Ramos (cell line): Measurements from ENCODE around the gene IKZF3.
"Not testable (repeated sequence)": the region's sequence is repeated elsewhere in the genome, so short reads cannot be mapped to it uniquely, and the experiment has no call there.

Experiments
- in situ Hi-C: fragments of 300-500 bp; cut with MboI; formaldehyde crosslinking; loops from one replicate; pipeline ENCODE4 v1.14.3; 2022; ENCODE audit warnings: low sequenced_read_pairs; ENCODE audit not compliant: unreplicated experiment

IKZF3 gene

DNA sequence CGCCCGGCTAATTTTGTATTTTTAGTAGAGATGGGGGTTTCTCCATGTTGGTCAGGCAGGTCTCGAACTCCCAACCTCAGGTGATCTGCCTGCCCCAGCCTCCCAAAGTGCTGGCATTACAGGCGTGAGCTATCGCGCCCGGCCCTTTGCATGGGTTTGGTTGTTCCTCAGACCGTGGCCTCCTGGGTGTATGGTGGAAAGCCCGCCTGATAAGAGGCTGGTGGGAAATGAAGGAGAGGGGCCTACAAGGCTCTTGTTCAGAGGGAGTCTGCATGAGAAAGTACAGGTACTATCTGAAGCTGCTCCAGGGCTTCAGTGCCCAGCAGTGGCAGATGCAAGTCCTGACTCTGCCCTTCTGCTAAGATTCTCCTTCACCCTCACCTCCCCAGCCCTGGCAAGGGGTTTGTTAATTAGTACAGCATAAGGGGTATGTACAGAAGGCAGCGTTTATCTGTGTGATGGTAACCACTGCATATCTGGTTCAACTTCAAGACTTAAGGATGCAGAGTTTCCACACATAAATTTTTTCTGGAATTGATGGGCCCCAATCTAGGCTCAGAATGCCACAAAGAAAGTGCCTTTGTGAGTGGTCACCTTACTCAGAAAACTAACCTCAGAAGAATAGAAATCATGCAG lies 102.1 kb downstream of the IKZF3 start:
- in situ Hi-C loops, result no loop called here

DNA sequence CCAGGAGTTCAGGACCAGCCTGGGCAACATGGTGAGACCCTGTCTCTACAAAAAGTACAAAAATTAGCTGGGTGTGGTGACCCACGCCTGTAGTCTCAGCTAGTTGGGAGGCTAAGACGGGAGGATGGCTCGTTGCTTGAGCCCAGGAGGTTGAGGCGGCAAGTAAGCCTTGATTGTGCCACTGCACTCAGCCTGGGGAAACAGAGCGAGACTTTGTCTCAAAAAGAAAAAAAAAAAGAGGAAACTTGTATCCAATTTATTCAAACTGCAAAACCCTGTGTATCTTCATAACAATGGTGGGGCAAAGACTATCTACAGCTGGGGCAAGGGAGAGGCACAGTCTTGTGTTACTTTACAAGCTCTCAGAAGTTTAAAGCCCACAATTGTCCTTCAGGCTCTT lies 104.9 kb downstream of the IKZF3 start:
- in situ Hi-C loops, result loop anchor here (10.0 kb wide), 1 partner anchor 106 kb away; the partner anchor contains the start of genes IKZF3 and ZPBP2

DNA sequence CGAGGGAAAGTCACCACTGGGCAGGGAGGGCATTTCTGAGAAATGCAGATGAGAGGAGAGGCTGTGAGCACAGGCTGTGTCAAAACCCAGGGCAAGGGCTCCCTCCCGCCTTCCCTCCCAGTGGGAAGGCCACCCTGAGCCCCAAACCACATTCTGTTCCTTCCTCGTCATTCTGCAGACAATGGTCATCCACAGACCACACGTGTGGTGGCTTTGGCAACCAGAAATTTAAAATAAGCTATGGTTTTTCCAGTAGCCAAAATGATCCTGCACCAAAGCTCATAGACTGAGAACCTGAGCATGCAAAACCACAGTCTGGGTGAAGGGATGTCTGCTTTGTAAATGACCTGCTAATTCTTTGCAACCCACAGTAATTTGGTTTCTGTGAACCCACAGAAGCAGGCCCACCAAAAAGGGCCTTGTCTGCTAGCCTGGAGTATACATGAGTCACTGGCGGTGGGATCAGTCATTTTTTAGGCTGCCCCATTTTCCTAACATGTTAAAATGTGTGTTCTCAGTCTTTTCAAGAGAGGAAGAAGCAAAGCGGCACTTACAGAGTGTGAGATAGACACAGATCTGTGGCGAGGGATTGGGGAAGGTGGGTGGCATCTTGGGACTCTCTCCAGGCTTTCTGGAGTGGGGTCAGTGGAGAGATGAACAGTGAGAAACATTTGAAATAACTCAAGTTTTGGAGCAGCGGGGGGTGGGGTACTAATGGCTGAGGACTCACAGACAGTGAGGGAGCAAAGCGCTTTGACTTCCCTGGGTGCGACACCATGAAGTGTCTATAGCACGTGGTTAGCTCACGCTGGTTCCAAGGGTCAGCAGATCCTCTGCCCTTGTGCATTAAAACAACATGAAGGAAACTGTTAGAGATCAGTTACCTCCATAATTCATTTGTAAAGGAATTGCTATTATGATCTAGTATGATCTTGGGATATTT lies 105.9 kb downstream of the IKZF3 start:
- in situ Hi-C loops, result loop anchor here (10.0 kb wide), 1 partner anchor 107 kb away; the partner anchor contains the start of genes IKZF3 and ZPBP2

DNA sequence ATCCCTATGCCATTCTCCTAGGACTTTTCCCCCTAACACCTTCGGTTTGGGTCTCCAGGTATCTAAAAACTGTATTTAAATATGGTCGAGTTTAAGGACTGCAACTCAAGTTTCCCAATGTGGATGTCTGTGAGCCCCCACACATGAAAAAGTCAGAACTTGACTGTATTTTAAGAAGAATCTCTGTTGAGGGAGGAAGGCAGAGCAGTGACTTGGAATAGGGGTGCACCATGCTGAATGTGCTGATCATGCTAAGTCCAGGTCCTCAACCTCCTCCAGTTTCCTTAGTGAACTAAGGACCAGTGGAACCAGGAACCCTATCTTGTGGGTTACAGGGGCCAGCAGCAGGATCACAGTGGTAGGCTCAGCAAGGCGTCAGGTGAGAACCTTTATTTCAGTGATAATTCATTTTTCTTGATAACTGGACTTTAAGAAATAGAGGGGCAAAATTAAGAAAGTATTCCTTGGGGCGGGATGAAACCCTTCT lies 106.9 kb downstream of the IKZF3 start:
- in situ Hi-C loops, result loop anchor here (10.0 kb wide), 1 partner anchor 108 kb away; the partner anchor contains the start of genes IKZF3 and ZPBP2

DNA sequence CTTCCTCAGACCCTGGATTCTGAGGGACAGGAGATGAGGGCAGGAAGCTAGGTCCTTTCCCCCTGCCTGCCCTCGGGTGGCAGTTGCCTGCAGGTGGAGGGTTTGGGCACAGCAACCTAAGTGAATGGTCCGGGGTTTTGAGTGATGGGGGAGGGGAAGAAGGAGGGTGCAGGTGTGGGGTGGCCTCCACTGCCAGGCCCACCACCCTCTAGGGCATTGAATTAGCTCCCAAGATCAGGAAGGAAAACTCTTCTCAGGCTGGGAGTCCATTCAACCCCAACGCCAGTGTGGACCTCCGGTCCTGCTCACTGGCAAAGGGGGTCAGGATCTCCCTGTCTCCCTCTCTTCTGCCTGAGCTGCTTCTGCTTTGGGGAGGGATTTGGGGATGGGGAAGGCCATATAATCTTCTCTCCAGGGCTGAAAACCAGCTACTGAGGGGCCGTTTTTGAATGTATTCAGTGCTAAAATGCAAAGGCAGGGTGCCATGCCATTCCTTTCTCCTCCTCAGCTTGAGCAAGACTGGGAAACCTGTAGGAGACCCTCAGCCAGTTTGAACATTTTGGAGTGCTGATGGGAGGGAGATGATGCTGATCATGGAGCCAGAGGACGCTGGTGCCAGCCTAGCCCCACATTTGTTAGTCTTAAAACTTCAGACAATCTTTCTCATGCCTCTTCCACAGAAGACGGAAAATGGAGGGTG lies 107.6 kb downstream of the IKZF3 start:
- in situ Hi-C loops, result loop anchor here (10.0 kb wide), 1 partner anchor 108 kb away; the partner anchor contains the start of genes IKZF3 and ZPBP2

DNA sequence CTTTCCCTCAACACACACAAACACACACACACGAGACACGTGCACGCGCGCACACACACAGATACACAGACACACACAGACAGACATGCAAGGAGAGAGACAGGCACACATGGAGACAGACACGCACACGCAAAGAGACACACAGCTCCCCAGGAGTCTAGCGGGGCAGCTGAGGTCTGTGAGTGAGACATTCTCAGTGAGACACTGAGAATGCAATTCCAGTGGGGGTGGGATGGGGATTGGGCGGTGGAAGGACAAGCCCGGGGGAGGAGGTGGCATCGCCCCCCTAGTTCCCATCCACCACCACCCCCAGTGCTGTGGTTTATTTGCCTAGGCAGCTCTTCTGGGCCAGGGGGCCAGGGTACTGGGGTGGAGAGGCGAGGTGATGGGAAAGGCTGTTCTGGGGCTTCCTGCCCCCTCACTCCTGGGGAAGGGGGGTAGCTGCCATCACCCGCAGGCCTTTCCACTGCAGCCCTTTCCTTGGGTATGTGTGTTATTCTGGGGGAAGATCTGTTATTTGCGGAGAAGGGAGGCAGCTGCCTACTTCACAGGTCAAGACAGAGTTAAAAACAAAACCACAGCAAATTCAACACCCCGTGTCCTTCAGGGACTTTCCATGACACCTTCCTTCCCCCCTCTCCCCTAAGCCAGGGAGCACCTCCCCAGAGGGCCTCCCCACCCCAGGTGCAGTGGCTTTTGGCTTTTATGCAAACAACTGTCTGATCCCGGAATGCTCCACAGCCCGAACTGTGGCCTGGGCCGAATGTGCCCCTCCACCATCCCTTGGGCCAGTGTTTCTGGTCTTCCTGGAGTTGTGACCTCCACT lies 108.3 kb downstream of the IKZF3 start:
- in situ Hi-C loops, result loop anchor here (10.0 kb wide), 1 partner anchor 109 kb away; the partner anchor contains the start of genes IKZF3 and ZPBP2

DNA sequence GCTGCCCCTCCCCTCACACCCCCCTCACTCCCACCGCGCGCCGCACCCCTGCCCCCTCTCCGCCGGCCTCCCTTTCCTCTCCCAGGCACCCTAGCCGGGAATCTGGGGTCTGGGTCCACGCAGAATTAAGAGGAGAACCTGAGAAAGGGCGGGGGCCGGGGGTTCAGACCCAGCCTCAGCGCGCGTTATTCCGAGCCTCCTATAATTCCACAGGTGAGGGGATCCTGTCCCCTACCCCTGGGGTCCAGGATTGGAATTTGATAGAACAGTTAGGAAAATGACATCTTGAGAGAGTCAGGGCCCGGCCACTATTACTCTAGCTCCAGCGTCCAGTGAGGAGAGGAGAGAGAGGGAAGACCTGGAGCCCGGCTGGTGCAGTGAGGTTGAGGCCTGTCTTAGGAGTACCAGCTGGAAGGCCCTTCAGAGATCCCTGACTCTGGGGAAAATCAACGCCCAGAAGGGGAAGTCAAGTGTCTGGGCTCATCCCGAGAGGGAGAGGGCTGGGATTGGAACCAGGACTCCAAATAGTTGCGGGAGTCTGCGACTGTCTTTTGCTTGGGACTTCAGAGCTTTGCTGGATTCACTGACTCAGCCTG lies 109.1 kb downstream of the IKZF3 start:
- in situ Hi-C loops, result loop anchor here (10.0 kb wide), 1 partner anchor 110 kb away; the partner anchor contains the start of genes IKZF3 and ZPBP2

DNA sequence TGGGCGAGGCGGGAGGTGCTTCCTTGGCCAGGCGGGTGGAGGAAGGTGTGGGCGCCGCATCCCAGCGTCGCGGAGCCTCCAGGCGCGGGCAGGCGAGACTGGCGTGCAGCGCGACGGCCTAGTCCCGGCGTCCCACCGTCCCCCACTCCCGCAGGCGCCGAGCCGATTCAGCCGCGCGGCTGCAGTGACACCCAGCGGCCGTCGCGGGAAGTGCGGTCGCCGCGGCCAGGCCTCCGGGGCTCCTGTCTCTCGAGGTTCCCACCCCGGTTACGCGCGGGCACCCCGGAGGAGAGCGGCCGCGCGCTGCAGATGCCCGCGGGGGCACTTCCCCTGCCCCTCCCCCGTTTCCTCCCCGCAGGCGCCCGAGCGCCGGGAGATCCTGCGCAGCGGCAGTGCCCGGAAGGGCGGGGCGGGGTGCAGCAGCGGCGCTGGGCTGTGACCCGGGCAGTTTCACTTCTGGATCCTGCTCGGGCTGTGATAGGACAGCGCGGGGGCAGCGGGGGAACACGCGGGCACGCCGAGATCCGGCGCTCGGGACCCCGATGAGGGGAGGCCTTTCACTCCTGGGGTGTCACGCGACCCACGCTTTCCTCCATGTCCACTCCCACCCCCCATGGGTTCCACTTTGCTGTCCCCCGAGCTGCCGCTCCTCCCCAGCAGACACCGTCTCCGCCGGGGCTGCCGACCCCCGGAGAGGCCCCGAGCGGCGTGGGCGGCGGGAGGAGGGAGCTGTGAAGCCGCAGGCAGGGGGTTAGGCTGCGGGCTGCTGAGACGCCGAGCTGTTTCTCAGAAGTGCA lies 109.8 kb downstream of the IKZF3 start:
- in situ Hi-C loops, result loop anchor here (10.0 kb wide), 1 partner anchor 110 kb away; the partner anchor contains the start of genes IKZF3 and ZPBP2

DNA sequence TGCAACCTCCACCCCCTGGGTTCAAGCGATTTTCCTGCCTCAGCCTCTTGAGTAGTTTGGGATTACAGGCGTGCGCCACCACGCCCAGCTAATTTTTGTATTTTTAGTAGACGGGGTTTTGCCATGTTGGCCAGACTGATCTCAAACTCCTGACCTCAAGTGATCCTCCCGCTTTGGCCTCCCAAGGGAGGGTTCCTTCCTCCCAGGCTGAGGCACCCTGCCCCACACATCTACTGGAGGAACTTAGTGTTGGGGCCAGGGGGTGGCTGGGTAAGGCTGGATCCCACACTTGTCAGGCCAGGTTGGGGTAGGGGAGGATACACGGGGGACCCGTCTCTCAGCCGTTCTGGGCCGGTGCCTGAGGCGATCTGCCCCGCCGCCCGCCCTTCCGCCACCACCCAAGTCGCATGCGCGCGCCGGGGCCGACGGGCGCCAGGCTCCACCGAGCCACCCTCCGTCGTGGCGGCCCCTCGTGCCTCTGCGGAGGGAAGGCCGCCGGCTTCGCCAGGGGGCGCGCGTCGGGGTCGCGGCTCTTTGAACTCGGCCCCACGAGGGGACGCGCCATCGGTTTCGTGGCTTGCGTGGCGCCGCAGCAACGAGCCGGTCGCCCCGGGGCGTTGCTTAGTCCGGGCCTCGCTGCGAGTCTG lies 110.5 kb downstream of the IKZF3 start:
- in situ Hi-C loops, result loop anchor here (10.0 kb wide), 1 partner anchor 111 kb away; the partner anchor contains the start of genes IKZF3 and ZPBP2

DNA sequence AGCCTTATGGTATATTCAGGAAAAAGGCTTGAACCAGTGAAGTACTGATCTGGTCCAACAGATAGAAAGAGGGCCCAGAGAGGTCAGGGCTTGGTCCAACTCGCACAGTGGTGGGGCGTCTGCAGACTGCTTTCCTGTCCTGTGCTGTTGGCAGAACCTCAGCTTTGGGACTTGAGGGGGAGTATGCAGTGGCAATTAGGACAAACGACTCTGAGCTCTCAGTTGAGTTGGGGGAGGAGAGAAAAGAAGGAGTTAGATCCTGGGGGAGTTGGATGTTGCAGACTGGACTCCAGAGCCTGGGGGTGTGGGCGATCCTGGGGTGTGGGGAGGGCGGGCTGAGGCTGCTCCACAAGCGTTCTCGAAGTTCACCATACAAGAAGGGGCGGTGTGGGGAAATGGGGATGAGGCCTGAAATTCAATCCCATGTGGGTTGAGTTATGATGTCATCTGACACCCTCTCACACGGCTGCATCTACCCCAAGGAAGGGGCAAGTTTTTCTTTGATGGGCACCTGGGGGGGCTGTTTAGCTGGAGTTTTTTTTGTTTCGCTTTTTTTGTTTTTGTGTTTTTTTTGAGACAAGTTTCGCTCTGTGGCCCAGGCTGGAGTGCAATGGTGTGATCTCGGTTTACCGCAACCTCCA lies 111.8 kb downstream of the IKZF3 start:
- in situ Hi-C loops, result loop anchor here (10.0 kb wide), 1 partner anchor 112 kb away; the partner anchor contains the start of genes IKZF3 and ZPBP2

DNA sequence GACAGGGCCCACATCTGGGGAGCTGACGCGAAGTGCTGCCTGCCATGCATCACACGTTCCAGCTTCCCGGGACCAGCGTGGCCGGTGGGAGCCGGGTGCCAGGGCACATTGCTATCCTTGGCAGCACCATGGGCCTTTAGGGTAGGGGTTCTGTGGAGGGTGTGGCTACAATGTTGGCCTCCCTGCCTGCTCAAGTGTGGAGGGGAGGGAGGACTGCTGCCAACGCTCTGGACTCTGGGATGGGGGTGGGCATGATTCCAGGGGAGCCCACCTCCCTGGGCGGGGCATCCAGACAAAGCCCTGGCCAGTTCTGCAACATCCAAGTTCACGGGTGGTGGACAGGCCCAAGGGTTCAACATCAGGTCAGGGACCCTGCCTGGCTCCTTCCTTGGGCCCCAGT lies 112.5 kb downstream of the IKZF3 start:
- in situ Hi-C loops, result loop anchor here (10.0 kb wide), 1 partner anchor 113 kb away; the partner anchor contains the start of genes IKZF3 and ZPBP2

DNA sequence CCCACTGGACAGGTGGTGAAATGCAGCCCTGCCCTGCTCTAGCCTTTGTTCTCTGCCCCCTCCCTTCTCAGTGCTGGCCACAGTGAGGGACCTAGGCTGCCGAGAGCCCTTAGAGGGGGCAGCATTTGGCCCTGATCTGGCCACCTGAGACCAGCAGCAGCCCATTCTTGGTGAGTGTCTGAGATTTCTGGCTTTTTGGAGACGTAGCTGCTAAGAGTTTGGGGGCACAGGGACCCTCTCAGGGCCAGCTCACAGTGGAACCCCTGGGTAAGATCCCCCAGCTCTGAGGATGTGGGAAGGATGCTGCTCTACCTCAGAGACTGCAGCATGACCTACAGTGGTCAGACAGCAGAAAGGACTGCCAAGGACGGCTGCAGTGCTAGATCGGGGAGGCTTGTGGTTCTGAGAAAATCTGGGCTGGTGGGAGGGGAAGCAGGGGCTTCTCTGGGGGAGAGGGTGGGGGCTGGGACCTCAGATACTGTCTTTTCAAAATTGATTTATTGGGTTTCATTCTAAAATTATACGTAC lies 113.0 kb downstream of the IKZF3 start:
- in situ Hi-C loops, result loop anchor here (10.0 kb wide), 1 partner anchor 114 kb away; the partner anchor contains the start of genes IKZF3 and ZPBP2

DNA sequence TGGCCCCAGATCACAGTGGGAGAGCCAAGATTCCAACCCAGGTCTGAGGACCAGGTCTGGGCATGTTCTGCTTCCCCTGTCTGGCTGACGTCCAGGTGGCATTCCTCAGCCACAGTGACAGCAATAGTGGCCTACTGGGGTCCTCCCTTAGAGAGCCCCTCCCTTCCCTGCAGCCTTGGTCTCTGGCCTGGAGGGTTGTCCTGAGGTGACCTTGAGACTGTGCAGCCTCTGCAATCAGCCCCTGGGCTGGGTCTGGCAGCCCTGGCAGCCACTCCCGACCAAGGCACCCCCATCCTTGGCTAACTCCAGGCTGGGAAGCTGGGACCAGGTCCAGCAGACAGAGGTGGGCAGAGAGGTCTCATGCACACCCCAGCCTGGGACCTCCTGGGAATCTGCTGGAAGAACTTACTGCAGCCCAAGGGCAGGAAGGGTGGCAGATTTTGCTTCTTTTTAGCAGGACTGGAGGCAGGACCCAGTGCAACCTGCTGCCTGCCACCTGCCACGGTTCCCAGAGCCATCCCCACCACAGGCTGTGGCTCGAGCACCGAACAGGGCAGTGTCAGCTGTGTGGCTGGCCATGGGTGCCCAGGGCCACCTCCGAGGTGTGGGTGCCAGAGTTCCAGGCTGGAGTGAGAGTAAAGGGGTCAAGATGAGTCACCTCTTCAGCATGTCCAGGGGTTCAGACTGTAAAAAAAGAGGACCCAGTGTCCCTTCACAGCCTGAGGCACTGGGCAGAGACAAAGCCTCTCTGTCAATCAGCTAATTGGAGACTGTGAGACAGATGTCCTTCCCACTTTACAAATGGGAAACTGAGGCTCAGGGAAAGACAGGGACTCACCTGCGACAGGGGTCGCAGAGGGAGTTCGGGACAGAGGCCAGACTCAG lies 113.7 kb downstream of the IKZF3 start:
- in situ Hi-C loops, result loop anchor here (10.0 kb wide), 1 partner anchor 114 kb away; the partner anchor contains the start of genes IKZF3 and ZPBP2

DNA sequence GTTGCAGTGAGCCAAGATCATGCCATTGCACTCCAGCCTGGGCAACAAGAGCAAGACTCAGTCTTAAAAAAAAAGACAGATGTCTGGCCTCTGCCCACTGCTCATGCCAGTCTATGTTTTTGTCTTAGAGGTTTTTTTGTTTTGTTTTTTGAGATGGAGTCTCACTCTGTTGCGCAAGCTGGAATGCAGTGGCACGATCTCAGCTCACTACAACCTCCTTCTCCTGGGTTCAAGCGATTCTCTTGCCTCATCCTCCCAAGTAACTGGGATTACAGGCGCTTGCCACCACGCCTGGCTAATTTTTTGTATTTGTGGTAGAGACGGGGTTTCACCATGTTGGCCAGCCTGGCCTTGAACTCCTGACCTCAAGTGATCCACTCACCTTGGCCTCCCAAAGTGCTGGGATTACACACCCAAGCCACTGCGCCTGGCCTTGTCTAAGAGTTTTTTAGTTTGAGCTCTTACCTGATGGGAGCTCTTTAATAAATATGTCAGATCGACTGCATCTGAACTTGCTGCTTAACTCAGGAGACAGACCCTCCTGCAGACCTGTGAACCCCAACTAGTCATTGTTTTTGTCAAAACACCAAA lies 115.6 kb downstream of the IKZF3 start:
- in situ Hi-C loops, result not testable (repeated sequence)

DNA sequence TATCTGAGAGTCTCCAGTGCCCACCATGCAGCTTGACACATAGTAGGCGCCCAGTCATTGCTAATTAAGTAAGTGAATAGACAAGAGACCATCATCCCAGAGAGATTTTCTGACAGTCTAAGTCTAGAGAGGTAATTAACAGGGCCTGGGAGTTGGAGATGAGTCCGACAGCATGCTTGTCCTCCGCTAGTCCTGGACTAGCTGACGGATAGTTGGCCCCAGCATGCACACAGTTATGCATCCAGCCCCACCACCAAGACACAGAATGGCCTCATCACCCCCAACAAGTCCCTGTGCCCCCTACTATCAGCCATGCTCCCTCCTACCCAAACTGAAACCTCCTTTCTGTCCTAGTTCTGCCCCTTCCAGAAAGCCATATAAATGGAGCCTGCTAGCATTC lies 116.4 kb downstream of the IKZF3 start:
- in situ Hi-C loops, result no loop called here
